Right atrium auricular region (tissue), 2 donors: ENCODE measurements around the gene UNC13D. TPM values are rescaled to one million over a fixed set of nuclear protein-coding genes. Genes with fewer than 3 reads are reported as not detected.

Experiments
- DNase-seq: peaks from one replicate; pipeline ENCODE4 v3.0.0-alpha.2; 2019; ENCODE audit warnings: low spot score
- H3K27ac ChIP-seq, 2 donors: fragments of 200-600 bp; sonication (generic); 1 replicate in 1 of 2; 2 replicates in 1 of 2; pipeline ENCODE4 v1.5.1; 2016 to 2019
- H3K27me3 ChIP-seq, 2 donors: fragments of 200-600 bp; sonication (generic); one replicate each; pipeline versions ENCODE4 v1.5.1 to v1.6.0; 2017 to 2019
- H3K36me3 ChIP-seq: fragments of 200-600 bp; sonication (generic); one replicate; pipeline ENCODE4 v1.5.1; 2016
- H3K4me1 ChIP-seq, 2 donors: fragments of 200-600 bp; sonication (generic); one replicate each; pipeline versions ENCODE4 v1.5.1 to v1.6.0; 2017 to 2019
- H3K4me3 ChIP-seq, 2 donors: fragments of 200-600 bp; sonication (generic); 1 replicate in 1 of 2; 2 replicates in 1 of 2; pipeline ENCODE4 v1.5.1; 2017 to 2019; ENCODE audit warnings: mild to moderate bottlenecking in 1 of 2, moderate library complexity in 1 of 2
- H3K9me3 ChIP-seq, 2 donors: fragments of 200-600 bp; sonication (generic); one replicate each; pipeline ENCODE4 v1.5.1; 2019
- total RNA-seq, 2 donors: library from RNA; depleted of rRNA; stranded (reverse); fragments of >200 nt; gene quantifications; one replicate each; pipeline ENCODE4 v1.1.0, GENCODE V29; 2016
- TF ChIP-seq, protein P1 (sequence below), 2 donors: fragments of 200-600 bp; sonication (generic); IDR thresholded peaks; one replicate each; pipeline ENCODE4 v1.5.1; 2019; ENCODE audit warnings: antibody characterized with exemption in 2 of 2

Gene UNC13D
- total RNA-seq, 2 donors from 2014 or later, result 11.1 to 25.9 TPM

- Histone ChIP-seq H3K4me3 (peak overlapping the region; percentile 24 to 40), H3K4me1 (peaks cover 0 to 67% of the 10 kb centered on the region in 2 donors), H3K27me3 (no peaks in the 10 kb centered on the region), H3K27ac (peak overlapping the region; percentile 86 to 87), H3K36me3 (peaks cover 36% of the 10 kb centered on the region), H3K9me3 (no peaks in the 10 kb centered on the region)
- no peak for DNase-seq
- TF ChIP-seq, protein P1, sequence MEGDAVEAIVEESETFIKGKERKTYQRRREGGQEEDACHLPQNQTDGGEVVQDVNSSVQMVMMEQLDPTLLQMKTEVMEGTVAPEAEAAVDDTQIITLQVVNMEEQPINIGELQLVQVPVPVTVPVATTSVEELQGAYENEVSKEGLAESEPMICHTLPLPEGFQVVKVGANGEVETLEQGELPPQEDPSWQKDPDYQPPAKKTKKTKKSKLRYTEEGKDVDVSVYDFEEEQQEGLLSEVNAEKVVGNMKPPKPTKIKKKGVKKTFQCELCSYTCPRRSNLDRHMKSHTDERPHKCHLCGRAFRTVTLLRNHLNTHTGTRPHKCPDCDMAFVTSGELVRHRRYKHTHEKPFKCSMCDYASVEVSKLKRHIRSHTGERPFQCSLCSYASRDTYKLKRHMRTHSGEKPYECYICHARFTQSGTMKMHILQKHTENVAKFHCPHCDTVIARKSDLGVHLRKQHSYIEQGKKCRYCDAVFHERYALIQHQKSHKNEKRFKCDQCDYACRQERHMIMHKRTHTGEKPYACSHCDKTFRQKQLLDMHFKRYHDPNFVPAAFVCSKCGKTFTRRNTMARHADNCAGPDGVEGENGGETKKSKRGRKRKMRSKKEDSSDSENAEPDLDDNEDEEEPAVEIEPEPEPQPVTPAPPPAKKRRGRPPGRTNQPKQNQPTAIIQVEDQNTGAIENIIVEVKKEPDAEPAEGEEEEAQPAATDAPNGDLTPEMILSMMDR (IDR thresholded peaks at IDR 0.05), result no peak
Measured at GRCh38 chr17:75844530-75845057, 390 bp upstream of the UNC13D start.

DNA sequence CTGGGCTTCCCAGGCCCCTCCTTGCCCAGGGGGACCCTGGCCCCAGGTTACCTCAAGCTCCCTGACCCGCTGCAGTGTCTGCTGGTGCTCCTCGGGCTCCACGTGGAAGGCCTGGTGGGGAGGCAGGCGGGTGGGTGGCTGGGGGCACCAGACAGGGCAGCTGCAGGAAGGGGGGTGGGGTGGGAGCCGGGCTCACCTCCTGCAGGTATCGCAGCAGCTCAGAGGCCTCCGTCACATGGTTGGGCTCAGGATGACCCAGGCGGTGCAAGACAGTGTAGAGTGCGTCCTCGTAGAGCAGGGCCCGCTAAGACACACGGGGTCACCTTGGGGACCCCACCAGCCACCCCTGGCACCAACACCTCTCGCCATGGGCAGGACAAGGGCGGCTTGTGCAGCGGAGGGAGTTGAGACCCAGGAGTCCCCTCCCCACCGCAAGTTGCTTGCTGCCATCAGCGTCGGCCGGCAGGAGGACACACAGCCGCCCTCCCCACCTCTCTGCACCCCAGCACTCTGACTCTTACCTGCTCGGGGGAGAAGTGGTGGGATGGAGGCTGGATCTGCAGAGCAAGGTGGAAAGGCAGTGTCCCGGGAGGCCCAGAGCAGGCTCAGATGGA lies 1.1 kb downstream of the UNC13D start:
- Histone ChIP-seq H3K4me1 (peaks cover 0 to 52% of the 10 kb centered on the region in 2 donors), H3K4me3 (peak overlapping the region; percentile 24 to 40), H3K27me3 (no peaks in the 10 kb centered on the region), H3K27ac (peak overlapping the region; percentile 86 to 87), H3K36me3 (peaks cover 21% of the 10 kb centered on the region), H3K9me3 (no peaks in the 10 kb centered on the region)
- TF ChIP-seq, protein P1 (IDR thresholded peaks at IDR 0.05), result no peak
- DNase-seq, result no peak

- TF ChIP-seq, protein P1 (IDR thresholded peaks at IDR 0.05), result no peak
- H3K4me3 ChIP-seq, result no peak overlapping the region
- no peak overlapping the region for H3K27ac ChIP-seq
- H3K27me3 ChIP-seq, result no peaks in the 10 kb centered on the region
- peaks cover 14% of the 10 kb centered on the region for H3K36me3 ChIP-seq
- peaks cover 0 to 45% of the 10 kb centered on the region in 2 donors for H3K4me1 ChIP-seq
- DNase-seq, result no peak
- H3K9me3 ChIP-seq, result no peaks in the 10 kb centered on the region
Measured at GRCh38 chr17:75842411-75842810, 1.8 kb downstream of the UNC13D start.

DNA sequence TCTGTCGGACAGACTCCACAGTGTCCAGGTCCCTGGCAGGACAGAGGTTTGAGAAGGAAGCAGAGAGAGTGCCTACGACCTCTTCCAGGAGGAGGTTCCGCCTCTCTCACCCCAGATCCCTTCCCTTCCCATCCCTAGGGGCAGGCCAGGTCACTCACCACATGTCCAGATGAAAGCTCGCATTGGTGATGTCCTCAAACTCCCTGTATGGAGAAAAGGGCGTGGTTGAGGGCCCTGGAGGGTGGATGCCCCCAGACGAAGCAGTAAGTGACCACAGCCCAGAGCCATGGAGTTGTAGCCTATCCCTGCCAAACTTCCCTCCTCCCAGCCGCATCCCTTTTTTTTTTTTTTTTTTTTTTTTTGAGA lies 3.4 kb downstream of the UNC13D start:
- Histone ChIP-seq H3K4me3 (no peak overlapping the region), H3K27me3 (no peaks in the 10 kb centered on the region), H3K9me3 (no peaks in the 10 kb centered on the region), H3K4me1 (peaks cover 0 to 29% of the 10 kb centered on the region in 2 donors), H3K36me3 (no peaks in the 10 kb centered on the region), H3K27ac (no peak overlapping the region)
- DNase-seq, result no peak
- TF ChIP-seq, protein P1 (IDR thresholded peaks at IDR 0.05), result no peak

DNA sequence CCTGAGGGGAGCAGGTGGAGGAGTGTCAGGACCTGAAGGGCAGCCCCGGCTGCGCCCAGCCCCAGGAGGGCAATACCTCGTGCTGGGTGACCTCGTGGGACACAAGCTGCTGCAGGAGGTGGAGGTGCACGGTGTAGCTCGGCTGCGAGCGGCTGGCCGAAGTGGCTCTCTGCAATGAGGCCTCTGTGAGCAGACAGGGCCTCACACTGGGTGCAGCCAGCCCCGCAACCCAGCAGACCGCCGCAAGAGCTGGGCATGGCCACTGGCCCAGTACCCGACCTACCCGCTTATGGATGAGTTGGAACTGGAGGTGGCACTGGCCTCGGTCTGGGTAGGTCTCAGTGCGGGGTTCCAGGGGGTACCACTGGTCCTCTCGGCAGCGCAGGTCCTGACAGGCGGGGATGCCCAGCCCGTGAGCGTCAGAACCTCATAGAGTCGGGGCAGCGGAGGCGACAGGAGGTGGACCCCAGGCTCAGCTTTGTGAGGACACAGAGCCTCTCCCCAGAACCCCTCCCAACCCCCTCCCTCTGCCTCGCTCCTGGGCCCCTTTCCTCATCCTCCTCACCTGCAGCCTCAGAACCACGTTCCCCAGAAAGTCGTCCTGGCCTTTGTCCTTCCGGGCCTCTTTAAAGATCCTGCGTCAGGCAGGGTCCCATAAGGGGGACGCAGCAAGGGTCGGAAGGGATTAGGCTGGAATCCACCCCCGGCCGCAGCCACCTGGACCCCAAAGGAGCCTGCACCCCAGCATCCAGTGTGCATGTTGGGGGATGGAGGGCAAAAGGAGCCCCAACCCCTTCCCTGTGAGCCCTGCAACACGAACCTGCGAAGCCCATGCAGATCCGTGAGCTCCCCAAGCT lies 4.0 kb downstream of the UNC13D start:
- no peak overlapping the region for H3K27ac ChIP-seq
- H3K27me3 ChIP-seq, result no peaks in the 10 kb centered on the region
- no peaks in the 10 kb centered on the region for H3K36me3 ChIP-seq
- no peaks in the 10 kb centered on the region for H3K9me3 ChIP-seq
- H3K4me3 ChIP-seq, result no peak overlapping the region
- H3K4me1 ChIP-seq, result peaks cover 0 to 23% of the 10 kb centered on the region in 2 donors
- DNase-seq, result no peak
- TF ChIP-seq, protein P1 (IDR thresholded peaks at IDR 0.05), result no peak
